Stimulated activated CD8-positive, alpha-beta memory T cell treated with anti-CD3 and anti-CD28 coated beads, Interleukin-15, amount 100 ng/mL, for 1 hour (primary cell): ENCODE results near the gene HACD2.

ENCODE experiments used
- DNase-seq: peaks from one replicate; pipeline ENCODE4 v3.0.0-alpha.2; 2020; ENCODE audit warnings: low read depth

HACD2 gene

GRCh38 chr3:123481722-123482457 is 103.0 kb downstream of the HACD2 start:
- DNase-seq, result no peak

- no peak for DNase-seq
Measured at GRCh38 chr3:123481071-123481470, 103.8 kb downstream of the HACD2 start.

- no peak for DNase-seq
Measured at GRCh38 chr3:123480428-123480827, 104.4 kb downstream of the HACD2 start.

GRCh38 chr3:123479891-123480290 is 105.0 kb downstream of the HACD2 start:
- no peak for DNase-seq

GRCh38 chr3:123478314-123478713 is 106.5 kb downstream of the HACD2 start:
- no peak for DNase-seq

GRCh38 chr3:123476967-123477750 is 107.7 kb downstream of the HACD2 start:
- DNase-seq, result no peak

- no peak for DNase-seq
Measured at GRCh38 chr3:123475786-123476185, 109.1 kb downstream of the HACD2 start.

- DNase-seq, result no peak
Measured at GRCh38 chr3:123471106-123471505, 113.7 kb downstream of the HACD2 start.

GRCh38 chr3:123469323-123469995 is 115.4 kb downstream of the HACD2 start:
- DNase-seq, result no peak

- no peak for DNase-seq
Measured at GRCh38 chr3:123467046-123467445, 117.8 kb downstream of the HACD2 start.

- no peak for DNase-seq
Measured at GRCh38 chr3:123464211-123464610, 120.6 kb downstream of the HACD2 start.

- DNase-seq, result no peak
Measured at GRCh38 chr3:123459862-123460261, 125.0 kb downstream of the HACD2 start.

- no peak for DNase-seq
Measured at GRCh38 chr3:123458255-123458654, 126.6 kb downstream of the HACD2 start.

- DNase-seq, result no peak
Measured at GRCh38 chr3:123457841-123458240, 127.0 kb downstream of the HACD2 start.

- no peak for DNase-seq
Measured at GRCh38 chr3:123453675-123454074, 131.2 kb downstream of the HACD2 start.

GRCh38 chr3:123451186-123451585 is 133.7 kb downstream of the HACD2 start:
- no peak for DNase-seq

- no peak for DNase-seq
Measured at GRCh38 chr3:123449997-123450604, 134.8 kb downstream of the HACD2 start.

- DNase-seq, result no peak
Measured at GRCh38 chr3:123449102-123449996, 135.5 kb downstream of the HACD2 start.

- no peak for DNase-seq
Measured at GRCh38 chr3:123448536-123449101, 136.2 kb downstream of the HACD2 start, which contains the start of gene ADCY5. TSS of gene ADCY5 (minus strand) at chr3:123449090. CDS start at chr3:123448545, 545 bp downstream.

- DNase-seq, result peak; percentile 1
Measured at GRCh38 chr3:123447749-123448517, 136.9 kb downstream of the HACD2 start.
